Measurements from ENCODE around the gene SPPL2B. TPM values are rescaled to one million over a fixed set of nuclear protein-coding genes. Genes with fewer than 3 reads are reported as not detected.
A peak's percentile ranks its signal among the peaks of the same experiment; 100 is the strongest.

The SPPL2B gene
- total and polyA plus RNA-seq, 2 donors = 26.9 to 40.9 TPM

GRCh38 chr19:2323707-2324106 lies 4.8 kb upstream of the SPPL2B start:
- 93% methylated on average over 19 of the region's 19 CpGs for WGBS
- DNase-seq (ENCODE audit: extremely low spot score) = no peak
- Histone ChIP-seq H3K4me1 (ENCODE audit: insufficient read depth) (peaks cover 2% of the 10 kb centered on the region), H3K4me3 (ENCODE audit: low read depth, low read length) (no peak overlapping the region), H3K36me3 (ENCODE audit: insufficient read depth) (peaks cover 5% of the 10 kb centered on the region), H3K27ac (ENCODE audit: low read depth) (no peak overlapping the region)

GRCh38 chr19:2324220-2324948 lies 4.1 kb upstream of the SPPL2B start:
- no peak for DNase-seq (ENCODE audit: extremely low spot score)
- Histone ChIP-seq H3K36me3 (ENCODE audit: insufficient read depth) (peaks cover 5% of the 10 kb centered on the region), H3K4me1 (ENCODE audit: insufficient read depth) (peaks cover 2% of the 10 kb centered on the region), H3K27ac (ENCODE audit: low read depth) (no peak overlapping the region), H3K4me3 (ENCODE audit: low read depth, low read length) (no peak overlapping the region)
- WGBS = 89% methylated on average over 34 of the region's 34 CpGs

- Histone ChIP-seq H3K4me1 (ENCODE audit: insufficient read depth) (peaks cover 2% of the 10 kb centered on the region), H3K36me3 (ENCODE audit: insufficient read depth) (peaks cover 5% of the 10 kb centered on the region), H3K27ac (ENCODE audit: low read depth) (no peak overlapping the region), H3K4me3 (ENCODE audit: low read depth, low read length) (no peak overlapping the region)
- WGBS = 72% methylated on average over 29 of the region's 29 CpGs
- DNase-seq (ENCODE audit: extremely low spot score) = no peak
Measured at GRCh38 chr19:2325281-2326046, 3.0 kb upstream of the SPPL2B start.

- peaks cover 2% of the 10 kb centered on the region for H3K4me1 ChIP-seq (ENCODE audit: insufficient read depth)
- peaks cover 2% of the 10 kb centered on the region for H3K36me3 ChIP-seq (ENCODE audit: insufficient read depth)
- DNase-seq (ENCODE audit: extremely low spot score) = no peak
- H3K27ac ChIP-seq (ENCODE audit: low read depth) = no peak overlapping the region
- no peak overlapping the region for H3K4me3 ChIP-seq (ENCODE audit: low read depth, low read length)
- WGBS = 86% methylated on average over 16 of the region's 16 CpGs
Measured at GRCh38 chr19:2326699-2327360, 1.7 kb upstream of the SPPL2B start.

GRCh38 chr19:2327773-2328400 lies 597 bp upstream of the SPPL2B start:
- WGBS = 1% methylated on average over 18 of the region's 18 CpGs
- Histone ChIP-seq H3K4me1 (ENCODE audit: insufficient read depth) (peaks cover 2% of the 10 kb centered on the region), H3K36me3 (ENCODE audit: insufficient read depth) (peaks cover 2% of the 10 kb centered on the region)

GRCh38 chr19:2329149-2329478 lies 630 bp downstream of the SPPL2B start:
- H3K4me1 ChIP-seq (ENCODE audit: insufficient read depth) = peaks cover 2% of the 10 kb centered on the region
- 2% methylated on average over 16 of the region's 16 CpGs for whole genome bisulfite sequencing
- no peak overlapping the region for H3K27ac ChIP-seq (ENCODE audit: low read depth)
- H3K4me3 ChIP-seq (ENCODE audit: low read depth, low read length) = peak overlapping the region; percentile 92
- DNase-seq (ENCODE audit: extremely low spot score) = no peak
- no peaks in the 10 kb centered on the region for H3K36me3 ChIP-seq (ENCODE audit: insufficient read depth)

More at GRCh38 chr19:2327773-2328400, 597 bp upstream of the SPPL2B start:
- DNase-seq (ENCODE audit: extremely low spot score) = no peak
- Histone ChIP-seq H3K4me3 (ENCODE audit: low read depth, low read length) (peak overlapping the region; percentile 92), H3K27ac (ENCODE audit: low read depth) (no peak overlapping the region)

- WGBS = 59% methylated on average over 13 of the region's 13 CpGs
- H3K4me1 ChIP-seq (ENCODE audit: insufficient read depth) = peaks cover 2% of the 10 kb centered on the region
- no peak overlapping the region for H3K27ac ChIP-seq (ENCODE audit: low read depth)
- peak overlapping the region; percentile 92 for H3K4me3 ChIP-seq (ENCODE audit: low read depth, low read length)
- no peak for DNase-seq (ENCODE audit: extremely low spot score)
- no peaks in the 10 kb centered on the region for H3K36me3 ChIP-seq (ENCODE audit: insufficient read depth)
Measured at GRCh38 chr19:2329501-2329916, 1.0 kb downstream of the SPPL2B start.

GRCh38 chr19:2330255-2330631 lies 1.8 kb downstream of the SPPL2B start:
- no peak for DNase-seq (ENCODE audit: extremely low spot score)
- Histone ChIP-seq H3K27ac (ENCODE audit: low read depth) (no peak overlapping the region), H3K4me1 (ENCODE audit: insufficient read depth) (peaks cover 2% of the 10 kb centered on the region), H3K4me3 (ENCODE audit: low read depth, low read length) (no peak overlapping the region), H3K36me3 (ENCODE audit: insufficient read depth) (no peaks in the 10 kb centered on the region)
- 81% methylated on average over 10 of the region's 10 CpGs for WGBS

GRCh38 chr19:2330632-2331284 lies 2.3 kb downstream of the SPPL2B start:
- 76% methylated on average over 20 of the region's 20 CpGs for WGBS
- Histone ChIP-seq H3K36me3 (ENCODE audit: insufficient read depth) (no peaks in the 10 kb centered on the region), H3K4me3 (ENCODE audit: low read depth, low read length) (no peak overlapping the region), H3K4me1 (ENCODE audit: insufficient read depth) (peaks cover 2% of the 10 kb centered on the region), H3K27ac (ENCODE audit: low read depth) (no peak overlapping the region)
- DNase-seq (ENCODE audit: extremely low spot score) = no peak

- no peak for DNase-seq (ENCODE audit: extremely low spot score)
Measured at GRCh38 chr19:2331601-2332246, 3.2 kb downstream of the SPPL2B start.

GRCh38 chr19:2332341-2333026 lies 4.0 kb downstream of the SPPL2B start:
- peaks cover under 1% of the 10 kb centered on the region for H3K4me1 ChIP-seq (ENCODE audit: insufficient read depth)
- H3K27ac ChIP-seq (ENCODE audit: low read depth) = no peak overlapping the region
- WGBS = 71% methylated on average over 17 of the region's 17 CpGs
- H3K36me3 ChIP-seq (ENCODE audit: insufficient read depth) = no peaks in the 10 kb centered on the region
- no peak overlapping the region for H3K4me3 ChIP-seq (ENCODE audit: low read depth, low read length)
- DNase-seq (ENCODE audit: extremely low spot score) = no peak

More at GRCh38 chr19:2331601-2332246, 3.2 kb downstream of the SPPL2B start:
- Histone ChIP-seq H3K4me3 (ENCODE audit: low read depth, low read length) (no peak overlapping the region), H3K4me1 (ENCODE audit: insufficient read depth) (peaks cover 2% of the 10 kb centered on the region), H3K27ac (ENCODE audit: low read depth) (no peak overlapping the region), H3K36me3 (ENCODE audit: insufficient read depth) (no peaks in the 10 kb centered on the region)
- 72% methylated on average over 12 of the region's 12 CpGs for WGBS

GRCh38 chr19:2333027-2333806 lies 4.7 kb downstream of the SPPL2B start:
- Histone ChIP-seq H3K36me3 (ENCODE audit: insufficient read depth) (no peaks in the 10 kb centered on the region), H3K27ac (ENCODE audit: low read depth) (no peak overlapping the region), H3K4me1 (ENCODE audit: insufficient read depth) (no peaks in the 10 kb centered on the region), H3K4me3 (ENCODE audit: low read depth, low read length) (no peak overlapping the region)
- DNase-seq (ENCODE audit: extremely low spot score) = no peak
- 75% methylated on average over 27 of the region's 27 CpGs for WGBS
